ENCODE data around the gene RPL6. TPM values are rescaled to one million over a fixed set of nuclear protein-coding genes. Genes with fewer than 3 reads are reported as not detected.

RPL6 gene
- total RNA-seq, 1 experiment from 2014 or later = 1,069 TPM

Other genes starting within 250 kb of the RPL6 start
- 2.6 and 10.0 TPM in 2 replicates for gene HECTD4, start 27.2 kb downstream of the RPL6 start, total RNA-seq (2014; rRNA removed; shearing (Covaris generic); ENCODE audit: low replicate concordance)
- 16.5 and 52.9 TPM in 2 replicates for gene PTPN11, start 9.3 kb upstream of the RPL6 start, total RNA-seq (2014; rRNA removed; shearing (Covaris generic); ENCODE audit: low replicate concordance)

Measured in Caki2 (cell line).